ENCODE results near the gene WNT7A.

DNA sequence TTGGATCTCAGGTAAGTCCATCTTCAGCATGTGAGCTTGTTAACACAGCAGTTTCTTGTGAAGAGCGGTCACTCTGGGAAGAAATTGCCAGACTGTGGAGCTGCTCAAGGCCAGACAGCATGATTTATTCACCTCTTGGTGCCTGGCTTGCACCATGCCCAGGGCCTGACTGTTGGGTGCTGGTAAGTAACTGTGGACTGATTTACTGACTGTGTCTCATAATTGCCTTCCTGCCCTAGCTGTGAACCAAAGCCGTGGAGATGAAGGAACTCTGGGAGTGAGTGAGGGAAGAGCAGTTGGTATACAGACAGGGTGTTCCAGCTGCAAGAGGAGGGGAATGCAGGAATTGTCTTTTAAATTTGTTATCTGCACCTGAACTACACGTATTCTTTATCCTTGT lies 18.5 kb upstream of the WNT7A start:
- TF ChIP-seq, protein P1, sequence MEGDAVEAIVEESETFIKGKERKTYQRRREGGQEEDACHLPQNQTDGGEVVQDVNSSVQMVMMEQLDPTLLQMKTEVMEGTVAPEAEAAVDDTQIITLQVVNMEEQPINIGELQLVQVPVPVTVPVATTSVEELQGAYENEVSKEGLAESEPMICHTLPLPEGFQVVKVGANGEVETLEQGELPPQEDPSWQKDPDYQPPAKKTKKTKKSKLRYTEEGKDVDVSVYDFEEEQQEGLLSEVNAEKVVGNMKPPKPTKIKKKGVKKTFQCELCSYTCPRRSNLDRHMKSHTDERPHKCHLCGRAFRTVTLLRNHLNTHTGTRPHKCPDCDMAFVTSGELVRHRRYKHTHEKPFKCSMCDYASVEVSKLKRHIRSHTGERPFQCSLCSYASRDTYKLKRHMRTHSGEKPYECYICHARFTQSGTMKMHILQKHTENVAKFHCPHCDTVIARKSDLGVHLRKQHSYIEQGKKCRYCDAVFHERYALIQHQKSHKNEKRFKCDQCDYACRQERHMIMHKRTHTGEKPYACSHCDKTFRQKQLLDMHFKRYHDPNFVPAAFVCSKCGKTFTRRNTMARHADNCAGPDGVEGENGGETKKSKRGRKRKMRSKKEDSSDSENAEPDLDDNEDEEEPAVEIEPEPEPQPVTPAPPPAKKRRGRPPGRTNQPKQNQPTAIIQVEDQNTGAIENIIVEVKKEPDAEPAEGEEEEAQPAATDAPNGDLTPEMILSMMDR (IDR thresholded peaks at IDR 0.05; ENCODE audit: low read length), result no peak
- TF ChIP-seq EZH2 (IDR thresholded peaks at IDR 0.05; ENCODE audit: borderline replicate concordance, low read length), result no peak

Data from OCI-LY1 (cell line).